Tibial nerve (tissue), 4 donors: ENCODE measurements around the gene PTRH1. TPM values are rescaled to one million over a fixed set of nuclear protein-coding genes. Genes with fewer than 3 reads are reported as not detected.

Experiments
- DNase-seq, 2 donors: peaks; one replicate each; pipeline ENCODE4 v3.0.0-alpha.2; 2019; ENCODE audit warnings: low spot score in 2 of 2
- H3K27ac ChIP-seq, 4 donors: fragments of 200-600 bp; sonication (generic) in 3 of 4; one replicate each; pipeline ENCODE4 v1.5.1; 2017 to 2019; ENCODE audit warnings: mild to moderate bottlenecking in 1 of 4
- H3K27me3 ChIP-seq, 2 donors: fragments of 200-600 bp; sonication (generic) in 1 of 2; one replicate each; pipeline versions ENCODE4 v1.5.1 to v1.6.0; 2017 to 2019
- H3K36me3 ChIP-seq, 3 donors: fragments of 200-600 bp; sonication (generic); one replicate each; pipeline ENCODE4 v1.5.1; 2018 to 2019
- H3K4me1 ChIP-seq, 4 donors: fragments of 200-600 bp; sonication (generic) in 3 of 4; one replicate each; pipeline ENCODE4 v1.5.1; 2017 to 2019
- H3K4me3 ChIP-seq, 4 donors: fragments of 200-600 bp; sonication (generic) in 3 of 4; one replicate each; pipeline ENCODE4 v1.5.1; 2017 to 2019; ENCODE audit warnings: mild to moderate bottlenecking in 1 of 4, moderate library complexity in 1 of 4
- H3K9me3 ChIP-seq, 4 donors: fragments of 200-600 bp; sonication (generic) in 3 of 4; one replicate each; pipeline ENCODE4 v1.5.1; 2017 to 2019
- CTCF ChIP-seq, 5 experiments: fragments of 200-600 bp in 3 of 5; fragments of 450-650 bp in 2 of 5; sonication (generic) in 3 of 5; IDR thresholded peaks; one replicate each; pipeline ENCODE4 v1.5.1; 2016 to 2019; ENCODE audit warnings: antibody characterized with exemption in 5 of 5, mild to moderate bottlenecking in 3 of 5, moderate library complexity in 2 of 5
- EP300 ChIP-seq, 2 donors: sonication (generic); formaldehyde crosslinking; IDR thresholded peaks; one replicate each; pipeline ENCODE4 v1.6.1; 2017; ENCODE audit warnings: antibody characterized with exemption in 2 of 2, mild to moderate bottlenecking in 1 of 2
- POLR2A ChIP-seq, 2 donors: fragments of 450-650 bp; IDR thresholded peaks; one replicate each; pipeline ENCODE4 v1.6.1; 2017; ENCODE audit warnings: antibody characterized with exemption in 2 of 2, mild to moderate bottlenecking in 2 of 2, moderate library complexity in 2 of 2
- WGBS, 2 donors: methylation state at CpG; one replicate each; pipeline ENCODE4 v1.1.5; 2018; 5-methylcytosine and 5-hydroxymethylcytosine counted together
- total RNA-seq, 4 donors: library from RNA; depleted of rRNA; stranded (reverse); fragments of >200 nt; gene quantifications; one replicate each; pipeline ENCODE4 v1.1.0, GENCODE V29; 2016

The PTRH1 gene
- total RNA-seq, 4 donors from 2014 or later, result 8.4 to 46.7 (median 23.7) TPM

- TF ChIP-seq EP300 (IDR thresholded peaks at IDR 0.05) (no peak), CTCF (IDR thresholded peaks at IDR 0.05) (no peak), POLR2A (IDR thresholded peaks at IDR 0.05) (no peak)
- Histone ChIP-seq H3K36me3 (peaks cover 2 to 99% (median 7%) of the 10 kb centered on the region in 3 donors), H3K9me3 (no peaks in the 10 kb centered on the region), H3K27me3 (no peaks in the 10 kb centered on the region), H3K4me3 (no peak overlapping the region), H3K4me1 (no peaks in the 10 kb centered on the region), H3K27ac (no peak overlapping the region)
- 77 to 80% methylated on average over 2 of the region's 2 CpGs for WGBS, 2 donors
- no peak for DNase-seq
These were observed 36.0 kb downstream of the PTRH1 start for GRCh38 chr9:127679506-127679905.

DNA sequence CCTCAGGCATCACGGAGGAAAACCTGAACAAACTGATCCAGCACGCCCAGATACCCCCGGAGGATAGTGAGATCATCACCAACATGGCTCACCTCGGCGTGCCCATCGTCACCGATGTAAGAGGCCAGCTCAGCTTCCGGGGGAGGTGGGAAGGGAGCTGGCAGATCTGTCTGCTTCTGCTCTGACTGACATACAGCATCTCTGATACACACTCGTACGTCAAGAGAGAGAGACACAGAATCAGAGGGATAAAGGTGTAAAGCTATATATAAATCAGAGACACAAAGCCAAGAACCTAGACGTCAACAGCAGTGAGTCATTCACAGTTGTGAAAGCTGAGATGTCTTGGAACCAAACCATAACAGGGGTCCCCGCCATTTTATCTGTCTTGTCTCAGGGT lies 38.8 kb downstream of the PTRH1 start:
- WGBS, 2 donors, result 86 to 95% methylated on average over 12 of the region's 12 CpGs
- no peak for TF ChIP-seq POLR2A (IDR thresholded peaks at IDR 0.05)
- TF ChIP-seq CTCF (IDR thresholded peaks at IDR 0.05), result no peak
- TF ChIP-seq EP300 (IDR thresholded peaks at IDR 0.05), result no peak
- peaks cover 0 to 99% (median 2%) of the 10 kb centered on the region in 3 donors for H3K36me3 ChIP-seq

GRCh38 chr9:127673234-127673633 lies 42.2 kb downstream of the PTRH1 start:
- H3K36me3 ChIP-seq, result peaks cover 0 to 91% (median 0%) of the 10 kb centered on the region in 3 donors
- no peak overlapping the region for H3K4me3 ChIP-seq
- peaks cover 0 to 3% (median 0%) of the 10 kb centered on the region in 4 donors for H3K4me1 ChIP-seq
- TF ChIP-seq POLR2A (IDR thresholded peaks at IDR 0.05), result no peak
- TF ChIP-seq EP300 (IDR thresholded peaks at IDR 0.05), result no peak
- TF ChIP-seq CTCF (IDR thresholded peaks at IDR 0.05), result no peak
- H3K9me3 ChIP-seq, result no peaks in the 10 kb centered on the region
- 85 to 92% methylated on average over 7 of the region's 7 CpGs for WGBS, 2 donors
- H3K27me3 ChIP-seq, result no peaks in the 10 kb centered on the region
- DNase-seq, result no peak
- no peak overlapping the region for H3K27ac ChIP-seq

More for the DNA sequence above, 38.8 kb downstream of the PTRH1 start:
- H3K4me3 ChIP-seq, result no peak overlapping the region
- H3K4me1 ChIP-seq, result no peaks in the 10 kb centered on the region
- no peak overlapping the region for H3K27ac ChIP-seq
- H3K27me3 ChIP-seq, result no peaks in the 10 kb centered on the region
- DNase-seq, result no peak
- H3K9me3 ChIP-seq, result no peaks in the 10 kb centered on the region

DNA sequence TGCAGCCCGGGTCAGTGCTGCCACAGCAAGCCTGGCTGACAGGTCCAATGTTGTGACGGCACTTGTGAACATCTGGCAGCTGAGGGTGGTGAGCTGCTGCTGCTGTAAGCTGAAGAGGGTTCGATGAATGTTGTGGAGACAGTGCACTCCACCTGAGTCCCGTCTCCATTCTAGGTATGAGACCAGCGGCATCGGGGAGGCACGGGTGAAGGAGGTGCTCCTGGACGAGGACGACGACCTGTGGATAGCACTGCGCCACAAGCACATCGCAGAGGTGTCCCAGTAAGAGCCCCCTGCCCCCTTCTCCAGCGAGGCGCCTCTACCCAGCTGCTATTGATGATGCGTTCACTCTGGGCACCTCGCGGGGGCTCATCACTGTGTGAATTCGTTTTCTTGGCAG lies 47.6 kb downstream of the PTRH1 start:
- Histone ChIP-seq H3K4me3 (no peak overlapping the region), H3K4me1 (peaks cover 0 to 42% (median 10%) of the 10 kb centered on the region in 4 donors), H3K36me3 (peaks cover 2 to 84% (median 6%) of the 10 kb centered on the region in 3 donors), H3K27me3 (no peaks in the 10 kb centered on the region), H3K27ac (peak overlapping the region in 3 of 4 donors; percentile 47 to 81 (median 76)), H3K9me3 (no peaks in the 10 kb centered on the region)
- no peak for DNase-seq
- WGBS, 2 donors, result 86 to 91% methylated on average over 17 to 18 of the region's 18 CpGs
- TF ChIP-seq EP300 (IDR thresholded peaks at IDR 0.05) (no peak), POLR2A (IDR thresholded peaks at IDR 0.05) (no peak), CTCF (IDR thresholded peaks at IDR 0.05) (no peak)

- Histone ChIP-seq H3K4me1 (peaks cover 0 to 42% (median 10%) of the 10 kb centered on the region in 4 donors), H3K4me3 (no peak overlapping the region), H3K27me3 (no peaks in the 10 kb centered on the region), H3K9me3 (no peaks in the 10 kb centered on the region), H3K27ac (peak overlapping the region in 3 of 4 donors; percentile 47 to 81 (median 76)), H3K36me3 (peaks cover 2 to 84% (median 6%) of the 10 kb centered on the region in 3 donors)
- peak in 1 of 2 donors; percentile 14 for DNase-seq
- 41 to 42% methylated on average over 3 of the region's 3 CpGs for WGBS, 2 donors
- TF ChIP-seq POLR2A (IDR thresholded peaks at IDR 0.05) (no peak), EP300 (IDR thresholded peaks at IDR 0.05) (no peak), CTCF (IDR thresholded peaks at IDR 0.05) (no peak)
These were observed 48.2 kb downstream of the PTRH1 start for GRCh38 chr9:127667127-127667844.
